Osteocyte (in vitro differentiated cells): ENCODE data around the gene BTD. TPM values are rescaled to one million over a fixed set of nuclear protein-coding genes. Genes with fewer than 3 reads are reported as not detected.
A peak's percentile ranks its signal among the peaks of the same experiment; 100 is the strongest.
"Not testable (repeated sequence)": the region's sequence is repeated elsewhere in the genome, so short reads cannot be mapped to it uniquely, and the experiment has no call there.

Experiments used
- DNase-seq: peaks from one replicate; pipeline ENCODE4 v3.0.0; 2021; ENCODE audit warnings: mixed read lengths; ENCODE audit not compliant: unreplicated experiment; ENCODE audit errors: extremely low spot score
- H3K27ac Mint-ChIP-seq: one replicate; pipeline ENCODE4 v1.8.0; 2021; ENCODE audit warnings: mild to moderate bottlenecking, mixed read lengths; ENCODE audit not compliant: unreplicated experiment
- H3K27me3 Mint-ChIP-seq: one replicate; pipeline ENCODE4 v1.8.0; 2021; ENCODE audit warnings: mixed read lengths; ENCODE audit not compliant: unreplicated experiment
- H3K36me3 Mint-ChIP-seq: one replicate; pipeline ENCODE4 v1.8.0; 2021; ENCODE audit warnings: mixed read lengths; ENCODE audit not compliant: unreplicated experiment
- H3K4me1 Mint-ChIP-seq: one replicate; pipeline ENCODE4 v1.8.0; 2021; ENCODE audit warnings: mixed read lengths; ENCODE audit not compliant: unreplicated experiment
- H3K4me3 Mint-ChIP-seq: one replicate; pipeline ENCODE4 v1.8.0; 2021; ENCODE audit warnings: mild to moderate bottlenecking, moderate library complexity, mixed read lengths; ENCODE audit not compliant: unreplicated experiment
- H3K9me3 Mint-ChIP-seq: one replicate; pipeline ENCODE4 v1.8.0; 2021; ENCODE audit warnings: mixed read lengths; ENCODE audit not compliant: unreplicated experiment
- CTCF ChIP-seq: fragments of 200-600 bp; sonication (generic); IDR thresholded peaks from 2 replicates; pipeline ENCODE4 v1.5.0; 2021; ENCODE audit warnings: antibody characterized with exemption, mild to moderate bottlenecking, moderate library complexity
- total RNA-seq: library from RNA; stranded (reverse); gene quantifications from 2 replicates; pipeline ENCODE4 v1.2.1, GENCODE V29; 2021

Gene BTD
- total RNA-seq, 1 donor from 2014 or later = 28.9 TPM

GRCh38 chr3:15611018-15611417 lies 9.5 kb downstream of the BTD start:
- Mint-ChIP-seq H3K4me3 (no peak overlapping the region), H3K36me3 (peaks cover under 1% of the 10 kb centered on the region), H3K27ac (no peak overlapping the region), H3K9me3 (no peaks in the 10 kb centered on the region), H3K27me3 (no peaks in the 10 kb centered on the region), H3K4me1 (peaks cover 24% of the 10 kb centered on the region)
- no peak for DNase-seq
- TF ChIP-seq CTCF = no peak

GRCh38 chr3:15612001-15612400 lies 10.5 kb downstream of the BTD start:
- peak overlapping the region; percentile 20 for H3K27ac Mint-ChIP-seq
- no peak for TF ChIP-seq CTCF
- H3K4me3 Mint-ChIP-seq = no peak overlapping the region
- no peaks in the 10 kb centered on the region for H3K27me3 Mint-ChIP-seq
- peaks cover 24% of the 10 kb centered on the region for H3K4me1 Mint-ChIP-seq
- peaks cover under 1% of the 10 kb centered on the region for H3K36me3 Mint-ChIP-seq
- no peaks in the 10 kb centered on the region for H3K9me3 Mint-ChIP-seq
- no peak for DNase-seq

- no peak overlapping the region for H3K27ac Mint-ChIP-seq
- no peaks in the 10 kb centered on the region for H3K27me3 Mint-ChIP-seq
- peaks cover 24% of the 10 kb centered on the region for H3K4me1 Mint-ChIP-seq
- no peak for TF ChIP-seq CTCF
- no peak overlapping the region for H3K4me3 Mint-ChIP-seq
- H3K36me3 Mint-ChIP-seq = peaks cover 13% of the 10 kb centered on the region
- peaks cover 13% of the 10 kb centered on the region for H3K9me3 Mint-ChIP-seq
- DNase-seq = no peak
These were observed 13.4 kb downstream of the BTD start for GRCh38 chr3:15614958-15615357.

DNA sequence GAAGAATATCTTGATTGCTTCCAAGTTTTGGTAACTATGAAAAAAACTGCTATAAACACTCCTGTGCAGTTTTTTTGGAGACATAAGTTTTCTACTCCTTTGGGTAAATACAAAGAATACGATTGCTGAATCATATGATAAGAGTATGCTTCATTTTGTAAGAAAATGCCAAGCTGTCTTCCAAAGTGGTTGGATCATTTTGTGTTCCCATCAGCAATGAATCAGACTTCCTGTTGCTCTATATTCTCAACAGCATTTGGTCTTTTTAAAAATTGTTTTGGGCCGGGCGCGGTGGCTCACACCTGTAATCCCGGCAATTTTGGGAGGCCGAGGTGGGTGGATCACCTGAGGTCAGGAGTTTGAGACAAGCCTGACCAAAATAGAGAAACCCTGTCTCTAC lies 14.5 kb downstream of the BTD start:
- no peaks in the 10 kb centered on the region for H3K27me3 Mint-ChIP-seq
- peaks cover 19% of the 10 kb centered on the region for H3K36me3 Mint-ChIP-seq
- H3K4me1 Mint-ChIP-seq = peaks cover 16% of the 10 kb centered on the region
- H3K9me3 Mint-ChIP-seq = peaks cover 22% of the 10 kb centered on the region
- DNase-seq = no peak
- no peak overlapping the region for H3K4me3 Mint-ChIP-seq
- TF ChIP-seq CTCF = no peak
- no peak overlapping the region for H3K27ac Mint-ChIP-seq

DNA sequence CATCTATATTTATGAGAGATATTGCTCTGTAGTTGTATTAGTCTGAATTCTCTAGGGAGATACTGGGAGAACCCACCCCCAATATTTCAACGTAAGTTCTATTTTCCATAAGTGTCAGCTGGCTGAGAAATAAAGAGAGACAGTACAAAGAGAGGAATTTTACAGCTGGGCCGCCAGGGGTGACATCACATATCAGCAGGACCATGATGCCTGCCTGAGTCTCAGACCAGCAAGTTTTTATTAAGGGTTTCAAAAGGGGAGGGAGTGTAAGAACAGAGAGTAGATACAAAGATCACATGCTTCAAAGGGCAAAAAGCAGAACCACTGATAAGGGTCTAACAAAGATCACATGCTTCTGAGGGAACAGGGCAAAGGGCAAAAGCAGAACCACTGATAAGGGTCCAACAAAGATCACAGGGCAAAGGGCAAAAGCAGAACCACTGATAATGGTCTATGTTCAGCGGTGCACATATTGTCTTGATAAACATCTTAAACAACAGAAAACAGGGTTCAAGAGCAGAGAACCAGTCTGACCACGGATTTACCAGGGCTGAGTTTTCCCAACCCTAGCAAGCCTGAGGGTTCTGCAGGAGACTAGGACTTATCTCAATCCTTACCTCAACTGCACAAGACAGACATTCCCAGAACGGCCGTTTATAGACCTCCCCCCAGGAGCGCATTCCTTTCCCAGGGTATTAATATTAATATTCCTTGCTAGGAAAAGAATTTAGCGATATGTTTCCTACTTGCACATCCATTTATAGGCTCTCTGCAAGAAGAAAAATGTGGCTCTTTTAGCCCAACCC lies 18.3 kb downstream of the BTD start:
- H3K4me3 Mint-ChIP-seq = not testable (repeated sequence)
- peaks cover 29% of the 10 kb centered on the region for H3K9me3 Mint-ChIP-seq

More for the DNA sequence above, 18.3 kb downstream of the BTD start:
- not testable (repeated sequence) for H3K4me1 Mint-ChIP-seq, DNase-seq, H3K27ac Mint-ChIP-seq, H3K27me3 Mint-ChIP-seq
- H3K36me3 Mint-ChIP-seq = peaks cover 31% of the 10 kb centered on the region
